ENCODE measurements around the gene PIP5K1A. TPM values are rescaled to one million over a fixed set of nuclear protein-coding genes. Genes with fewer than 3 reads are reported as not detected.
A peak's percentile ranks its signal among the peaks of the same experiment; 100 is the strongest.

Gene PIP5K1A
- total and polyA plus RNA-seq, 2 of the 8 experiments (the other 6 are each of a cell fraction or from before 2014, with no cell fraction given): 87.5 to 105 TPM

DNA sequence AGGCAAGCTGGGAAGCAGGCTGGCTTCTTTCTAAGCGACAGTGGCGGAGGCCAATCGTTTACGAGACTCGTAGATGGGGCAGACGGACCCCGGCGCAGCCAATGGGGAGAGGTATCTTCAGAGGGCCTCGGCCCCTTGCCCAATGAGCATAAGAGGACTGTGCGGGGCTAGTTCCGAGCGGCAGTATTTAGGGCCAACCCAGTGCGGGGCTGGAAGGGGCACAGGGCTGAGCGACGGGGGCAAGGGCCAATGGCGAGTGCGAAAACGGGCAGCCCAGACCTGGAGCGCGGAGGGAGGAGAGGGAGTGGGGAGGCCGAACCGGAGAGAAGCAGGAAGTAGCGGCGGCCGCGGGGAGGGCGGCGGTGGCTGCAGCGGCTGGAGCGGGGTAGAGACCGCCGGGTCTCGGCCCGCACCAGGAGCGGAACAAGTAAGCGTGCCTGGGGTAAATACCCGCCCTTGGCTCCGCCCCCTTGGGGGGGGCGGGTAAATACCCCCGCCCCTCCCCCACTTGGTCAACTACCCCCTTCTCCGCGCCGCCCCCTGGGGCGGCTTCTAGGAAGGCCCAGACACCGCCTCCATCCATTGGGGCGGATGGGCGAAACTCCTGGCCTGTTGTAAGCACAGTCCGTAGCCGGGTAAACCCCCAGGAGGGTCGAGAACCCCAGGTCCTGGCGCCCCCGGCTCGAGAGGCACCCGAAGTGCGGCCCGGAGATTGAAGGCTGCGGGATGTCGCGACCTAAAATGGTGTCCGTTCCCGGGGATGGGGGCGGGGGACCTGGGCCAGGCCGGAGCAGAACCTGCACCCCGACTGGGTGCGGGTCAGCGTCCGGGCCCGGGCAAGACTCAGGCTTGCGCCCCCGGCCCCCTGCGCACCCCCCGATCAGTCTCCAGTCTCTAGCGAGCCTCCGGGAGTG, 83.9 kb downstream of the PIP5K1A start, which contains the start of gene ZNF687 (continued):
- no peak for TF ChIP-seq KDM5A (IDR thresholded peaks at IDR 0.05; ENCODE audit: low read length)
- TF ChIP-seq JUND (IDR thresholded peaks at IDR 0.05; ENCODE audit: low read length): no peak
- TF ChIP-seq POLR2A (IDR thresholded peaks at IDR 0.05; ENCODE audit: control extremely low read depth in 1 of 2, low read depth in 2 of 2, low read length in 2 of 2): no peak; a peak in 1 of 3 replicates
- peak; percentile 59 for TF ChIP-seq TBP (IDR thresholded peaks at IDR 0.05; ENCODE audit: low read depth, low read length)
- TF ChIP-seq SAP30 (IDR thresholded peaks at IDR 0.05; ENCODE audit: insufficient read depth, insufficient replicate concordance, low read length): no peak
- TF ChIP-seq CHD1 (IDR thresholded peaks at IDR 0.05; ENCODE audit: low read depth, low read length): no peak
- TF ChIP-seq KDM1A (IDR thresholded peaks at IDR 0.05; ENCODE audit: borderline replicate concordance, low read length): peak; percentile 40; the same call in 1 of the 2 replicates
- TF ChIP-seq, protein P1, sequence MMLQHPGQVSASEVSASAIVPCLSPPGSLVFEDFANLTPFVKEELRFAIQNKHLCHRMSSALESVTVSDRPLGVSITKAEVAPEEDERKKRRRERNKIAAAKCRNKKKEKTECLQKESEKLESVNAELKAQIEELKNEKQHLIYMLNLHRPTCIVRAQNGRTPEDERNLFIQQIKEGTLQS (IDR thresholded peaks at IDR 0.05; ENCODE audit: insufficient read depth, low read depth, low read length): no peak
- peak; percentile 43 to 47; a peak in 1 of 4 replicates for TF ChIP-seq SIN3A (conservative IDR thresholded peaks at IDR 0.05 in 1 of 2, IDR thresholded peaks at IDR 0.05 in 1 of 2; ENCODE audit: low read depth in 1 of 2, low read length in 2 of 2)
- no peak for TF ChIP-seq HDAC6 (IDR thresholded peaks at IDR 0.05; ENCODE audit: low read depth, low read length)
- TF ChIP-seq MAFK (IDR thresholded peaks at IDR 0.05; ENCODE audit: low read depth, low read length): no peak
- TF ChIP-seq EP300 (IDR thresholded peaks at IDR 0.05; ENCODE audit: borderline replicate concordance in 1 of 2, low read depth in 2 of 2, low read length in 2 of 2): no peak
- no peak for TF ChIP-seq NANOG (IDR thresholded peaks at IDR 0.05; ENCODE audit: insufficient read depth, low read depth, low read length, poor library complexity, severe bottlenecking)
- TF ChIP-seq, protein P2, sequence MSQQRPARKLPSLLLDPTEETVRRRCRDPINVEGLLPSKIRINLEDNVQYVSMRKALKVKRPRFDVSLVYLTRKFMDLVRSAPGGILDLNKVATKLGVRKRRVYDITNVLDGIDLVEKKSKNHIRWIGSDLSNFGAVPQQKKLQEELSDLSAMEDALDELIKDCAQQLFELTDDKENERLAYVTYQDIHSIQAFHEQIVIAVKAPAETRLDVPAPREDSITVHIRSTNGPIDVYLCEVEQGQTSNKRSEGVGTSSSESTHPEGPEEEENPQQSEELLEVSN (IDR thresholded peaks at IDR 0.05): no peak
- TF ChIP-seq JUN (IDR thresholded peaks at IDR 0.05; ENCODE audit: low read depth, low read length): no peak
- TF ChIP-seq, protein P3, sequence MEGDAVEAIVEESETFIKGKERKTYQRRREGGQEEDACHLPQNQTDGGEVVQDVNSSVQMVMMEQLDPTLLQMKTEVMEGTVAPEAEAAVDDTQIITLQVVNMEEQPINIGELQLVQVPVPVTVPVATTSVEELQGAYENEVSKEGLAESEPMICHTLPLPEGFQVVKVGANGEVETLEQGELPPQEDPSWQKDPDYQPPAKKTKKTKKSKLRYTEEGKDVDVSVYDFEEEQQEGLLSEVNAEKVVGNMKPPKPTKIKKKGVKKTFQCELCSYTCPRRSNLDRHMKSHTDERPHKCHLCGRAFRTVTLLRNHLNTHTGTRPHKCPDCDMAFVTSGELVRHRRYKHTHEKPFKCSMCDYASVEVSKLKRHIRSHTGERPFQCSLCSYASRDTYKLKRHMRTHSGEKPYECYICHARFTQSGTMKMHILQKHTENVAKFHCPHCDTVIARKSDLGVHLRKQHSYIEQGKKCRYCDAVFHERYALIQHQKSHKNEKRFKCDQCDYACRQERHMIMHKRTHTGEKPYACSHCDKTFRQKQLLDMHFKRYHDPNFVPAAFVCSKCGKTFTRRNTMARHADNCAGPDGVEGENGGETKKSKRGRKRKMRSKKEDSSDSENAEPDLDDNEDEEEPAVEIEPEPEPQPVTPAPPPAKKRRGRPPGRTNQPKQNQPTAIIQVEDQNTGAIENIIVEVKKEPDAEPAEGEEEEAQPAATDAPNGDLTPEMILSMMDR (IDR thresholded peaks at IDR 0.05; ENCODE audit: control extremely low read depth in 1 of 3, insufficient read depth in 1 of 3, low read depth in 1 of 3, low read length in 3 of 3): no peak
- TF ChIP-seq, protein P4, sequence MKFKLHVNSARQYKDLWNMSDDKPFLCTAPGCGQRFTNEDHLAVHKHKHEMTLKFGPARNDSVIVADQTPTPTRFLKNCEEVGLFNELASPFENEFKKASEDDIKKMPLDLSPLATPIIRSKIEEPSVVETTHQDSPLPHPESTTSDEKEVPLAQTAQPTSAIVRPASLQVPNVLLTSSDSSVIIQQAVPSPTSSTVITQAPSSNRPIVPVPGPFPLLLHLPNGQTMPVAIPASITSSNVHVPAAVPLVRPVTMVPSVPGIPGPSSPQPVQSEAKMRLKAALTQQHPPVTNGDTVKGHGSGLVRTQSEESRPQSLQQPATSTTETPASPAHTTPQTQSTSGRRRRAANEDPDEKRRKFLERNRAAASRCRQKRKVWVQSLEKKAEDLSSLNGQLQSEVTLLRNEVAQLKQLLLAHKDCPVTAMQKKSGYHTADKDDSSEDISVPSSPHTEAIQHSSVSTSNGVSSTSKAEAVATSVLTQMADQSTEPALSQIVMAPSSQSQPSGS (IDR thresholded peaks at IDR 0.05; ENCODE audit: low read length): no peak

All from H1 (cell line).